PFSK-1 (cell line): ENCODE results near the gene CFAP299.

Experiments
- POLR2AphosphoS5 ChIP-seq: IDR thresholded peaks from 2 replicates; pipeline ENCODE4 v1.6.1; 2012; ENCODE audit warnings: low read depth, mild to moderate bottlenecking, control low read depth, low read length, moderate library complexity
- SIN3A ChIP-seq: IDR thresholded peaks from 2 replicates; pipeline ENCODE4 v1.6.1; 2012; ENCODE audit warnings: mild to moderate bottlenecking, low read length, moderate library complexity, borderline replicate concordance; ENCODE audit not compliant: insufficient read depth
- TAF1 ChIP-seq: IDR thresholded peaks from 2 replicates; pipeline ENCODE4 v1.6.1; 2012; ENCODE audit warnings: low read length, control low read depth, borderline replicate concordance; ENCODE audit not compliant: insufficient read depth
- TF ChIP-seq, protein P1 (sequence below), 2 experiments: IDR thresholded peaks; 2 replicates each; pipeline versions ENCODE4 v1.6.1 to v1.8.0; 2011 to 2012; ENCODE audit warnings: low read depth in 2 of 2, low read length in 2 of 2, control low read depth in 1 of 2, inconsistent platforms in 1 of 2, mild to moderate bottlenecking in 1 of 2, moderate library complexity in 1 of 2; ENCODE audit not compliant: insufficient read depth in 1 of 2

GRCh38 chr4:80900908-80901307 lies 565.4 kb downstream of the CFAP299 start:
- TF ChIP-seq POLR2AphosphoS5 (no peak), SIN3A (no peak), TAF1 (no peak)
- TF ChIP-seq, protein P1, sequence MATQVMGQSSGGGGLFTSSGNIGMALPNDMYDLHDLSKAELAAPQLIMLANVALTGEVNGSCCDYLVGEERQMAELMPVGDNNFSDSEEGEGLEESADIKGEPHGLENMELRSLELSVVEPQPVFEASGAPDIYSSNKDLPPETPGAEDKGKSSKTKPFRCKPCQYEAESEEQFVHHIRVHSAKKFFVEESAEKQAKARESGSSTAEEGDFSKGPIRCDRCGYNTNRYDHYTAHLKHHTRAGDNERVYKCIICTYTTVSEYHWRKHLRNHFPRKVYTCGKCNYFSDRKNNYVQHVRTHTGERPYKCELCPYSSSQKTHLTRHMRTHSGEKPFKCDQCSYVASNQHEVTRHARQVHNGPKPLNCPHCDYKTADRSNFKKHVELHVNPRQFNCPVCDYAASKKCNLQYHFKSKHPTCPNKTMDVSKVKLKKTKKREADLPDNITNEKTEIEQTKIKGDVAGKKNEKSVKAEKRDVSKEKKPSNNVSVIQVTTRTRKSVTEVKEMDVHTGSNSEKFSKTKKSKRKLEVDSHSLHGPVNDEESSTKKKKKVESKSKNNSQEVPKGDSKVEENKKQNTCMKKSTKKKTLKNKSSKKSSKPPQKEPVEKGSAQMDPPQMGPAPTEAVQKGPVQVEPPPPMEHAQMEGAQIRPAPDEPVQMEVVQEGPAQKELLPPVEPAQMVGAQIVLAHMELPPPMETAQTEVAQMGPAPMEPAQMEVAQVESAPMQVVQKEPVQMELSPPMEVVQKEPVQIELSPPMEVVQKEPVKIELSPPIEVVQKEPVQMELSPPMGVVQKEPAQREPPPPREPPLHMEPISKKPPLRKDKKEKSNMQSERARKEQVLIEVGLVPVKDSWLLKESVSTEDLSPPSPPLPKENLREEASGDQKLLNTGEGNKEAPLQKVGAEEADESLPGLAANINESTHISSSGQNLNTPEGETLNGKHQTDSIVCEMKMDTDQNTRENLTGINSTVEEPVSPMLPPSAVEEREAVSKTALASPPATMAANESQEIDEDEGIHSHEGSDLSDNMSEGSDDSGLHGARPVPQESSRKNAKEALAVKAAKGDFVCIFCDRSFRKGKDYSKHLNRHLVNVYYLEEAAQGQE (IDR thresholded peaks at IDR 0.05; ENCODE audit: insufficient read depth in 1 of 2, low read depth in 2 of 2, low read length in 2 of 2): no peak
